GM21529 (cell line): Measurements from ENCODE around the gene SLC6A9.

Experiments
- ATAC-seq: cut with Tn5 transposase; IDR thresholded peaks from one replicate; pipeline ENCODE4 v1.9.1; 2021; ENCODE audit not compliant: unreplicated experiment

SLC6A9 gene

DNA sequence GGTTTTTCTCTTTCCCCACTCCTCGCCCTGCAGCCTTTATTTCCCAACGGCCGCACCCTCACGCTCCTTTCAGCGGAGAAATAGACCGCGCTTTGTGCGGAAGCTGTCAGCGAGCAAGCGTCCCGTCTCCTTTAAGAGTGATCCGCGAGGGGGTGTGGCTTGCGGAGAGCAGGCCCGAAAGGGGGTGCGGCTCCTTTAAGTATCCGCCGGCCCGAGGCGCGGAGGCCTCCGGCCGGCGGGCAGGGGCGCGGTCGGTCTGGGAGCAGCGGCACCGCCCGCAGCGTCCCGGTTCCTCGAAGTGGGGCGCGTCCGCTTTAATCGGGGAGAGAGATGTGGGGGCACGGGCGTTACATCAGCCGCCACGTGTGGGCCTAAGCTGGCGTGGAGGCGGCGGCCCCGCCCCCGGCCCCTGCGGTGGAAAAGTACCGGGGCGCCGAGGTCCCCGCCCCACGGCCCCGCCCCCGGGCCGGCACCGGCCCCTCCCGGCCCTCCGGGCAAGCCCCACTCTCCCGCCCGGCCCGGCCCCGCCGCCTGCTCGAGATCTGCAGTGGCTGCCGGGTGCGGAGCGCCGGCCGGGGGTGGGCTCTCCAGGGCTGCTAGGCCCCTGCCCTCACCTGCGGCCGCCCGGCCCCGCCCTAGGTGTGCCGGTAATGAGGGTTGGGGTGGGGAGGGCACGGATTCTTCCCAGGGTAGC lies 1.2 kb downstream of the SLC6A9 start:
- peak; percentile 84 for ATAC-seq

DNA sequence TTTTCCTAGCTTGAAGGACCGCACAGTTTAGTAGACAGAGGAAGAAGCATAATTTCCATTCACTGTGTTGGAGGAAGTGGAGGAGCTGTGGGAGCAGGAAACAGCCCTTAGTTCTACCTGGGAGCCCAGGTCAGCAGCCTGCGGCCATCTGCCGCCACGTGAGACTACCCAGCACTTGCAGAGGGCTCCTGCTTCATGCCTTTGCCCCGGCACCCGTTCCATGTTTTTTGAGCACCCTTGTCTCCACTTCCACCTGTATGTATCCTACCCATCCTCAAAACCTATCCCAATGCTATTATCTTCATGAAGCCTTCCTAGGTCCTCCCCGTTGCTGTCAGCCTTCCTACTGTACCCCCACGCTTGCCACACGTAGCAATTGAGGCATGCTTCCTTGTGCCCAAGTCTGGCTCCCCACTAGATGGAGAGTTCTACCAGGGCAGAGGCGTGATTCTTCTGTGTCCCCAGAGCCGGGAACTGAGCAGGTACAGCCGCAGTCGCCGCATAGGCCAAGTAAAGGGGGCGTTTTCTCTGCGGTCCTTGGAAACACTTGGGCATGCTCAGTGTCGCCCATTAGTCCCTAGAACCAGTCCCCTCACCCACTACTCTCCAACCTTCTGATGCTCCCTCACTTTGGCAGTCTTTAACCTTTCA lies 1.9 kb downstream of the SLC6A9 start:
- ATAC-seq, result peak; percentile 14

DNA sequence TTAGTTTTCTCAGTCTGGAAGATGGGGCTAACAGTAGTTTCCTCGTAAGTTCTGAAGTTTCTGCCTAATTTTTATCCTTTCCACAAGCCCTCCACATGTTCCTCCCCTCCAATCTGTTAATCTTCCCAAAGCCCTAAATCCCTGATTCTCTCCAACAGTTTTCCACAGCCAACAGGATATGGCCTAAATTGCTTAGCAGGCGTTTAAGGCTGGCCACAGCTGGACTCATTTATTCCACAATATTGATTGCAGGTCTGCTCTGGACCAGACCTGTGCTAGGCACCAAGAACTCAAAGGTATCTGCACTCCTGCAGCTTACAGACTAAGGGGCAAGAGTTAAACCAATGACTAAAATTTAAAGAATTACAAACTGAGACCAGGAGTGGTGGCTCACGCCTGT lies 3.9 kb downstream of the SLC6A9 start:
- ATAC-seq, result no peak

DNA sequence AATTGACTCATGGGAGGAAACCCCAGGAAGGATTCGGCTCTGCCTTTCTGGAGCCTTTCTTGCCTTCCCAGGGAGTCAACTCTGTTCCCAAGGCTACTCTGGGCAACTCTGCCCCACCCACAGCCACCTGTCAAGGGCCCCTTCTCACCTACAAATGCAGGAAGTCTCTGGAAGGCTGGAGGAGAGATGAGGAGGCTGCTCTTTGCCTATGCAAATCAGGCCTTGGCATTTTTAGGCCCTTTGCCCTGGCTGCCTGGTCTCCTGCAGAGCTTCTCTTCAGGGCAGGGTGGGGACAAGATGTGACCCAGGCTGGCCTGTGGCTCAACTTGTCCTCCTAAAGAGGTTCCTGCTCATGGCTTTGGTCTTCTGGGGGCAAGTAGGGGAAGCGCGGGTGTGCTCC lies 5.4 kb downstream of the SLC6A9 start:
- ATAC-seq, result no peak

DNA sequence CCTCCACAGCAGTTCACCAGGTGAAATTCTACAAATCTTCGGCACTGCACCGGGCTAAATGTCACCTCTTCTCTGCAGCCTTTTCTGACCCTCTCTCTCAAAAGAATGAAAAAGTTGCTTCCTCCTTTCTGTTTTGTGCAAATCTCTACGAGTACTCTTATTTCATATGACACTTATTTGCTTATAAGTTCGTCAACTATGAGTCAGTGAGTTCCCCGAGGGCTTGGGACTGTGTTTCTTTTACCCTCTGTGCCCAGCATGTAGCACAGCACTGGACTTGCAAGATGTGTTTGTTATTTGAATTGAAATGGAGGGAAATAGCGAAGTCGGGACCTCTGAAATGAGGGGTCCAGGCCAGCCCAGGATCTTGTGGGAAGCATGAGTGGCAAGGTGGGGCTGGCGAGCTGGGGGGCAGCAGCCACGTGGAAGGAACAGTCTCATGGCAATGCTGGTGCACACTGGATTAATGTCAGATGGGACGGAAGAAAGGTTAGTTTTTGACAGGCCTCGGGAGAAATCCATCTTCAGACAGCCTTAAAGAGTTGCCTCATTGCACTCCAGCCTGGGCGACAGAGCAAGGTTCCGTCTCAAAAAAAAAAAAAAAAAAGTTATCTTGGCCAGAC lies 6.2 kb downstream of the SLC6A9 start:
- ATAC-seq, result no peak

DNA sequence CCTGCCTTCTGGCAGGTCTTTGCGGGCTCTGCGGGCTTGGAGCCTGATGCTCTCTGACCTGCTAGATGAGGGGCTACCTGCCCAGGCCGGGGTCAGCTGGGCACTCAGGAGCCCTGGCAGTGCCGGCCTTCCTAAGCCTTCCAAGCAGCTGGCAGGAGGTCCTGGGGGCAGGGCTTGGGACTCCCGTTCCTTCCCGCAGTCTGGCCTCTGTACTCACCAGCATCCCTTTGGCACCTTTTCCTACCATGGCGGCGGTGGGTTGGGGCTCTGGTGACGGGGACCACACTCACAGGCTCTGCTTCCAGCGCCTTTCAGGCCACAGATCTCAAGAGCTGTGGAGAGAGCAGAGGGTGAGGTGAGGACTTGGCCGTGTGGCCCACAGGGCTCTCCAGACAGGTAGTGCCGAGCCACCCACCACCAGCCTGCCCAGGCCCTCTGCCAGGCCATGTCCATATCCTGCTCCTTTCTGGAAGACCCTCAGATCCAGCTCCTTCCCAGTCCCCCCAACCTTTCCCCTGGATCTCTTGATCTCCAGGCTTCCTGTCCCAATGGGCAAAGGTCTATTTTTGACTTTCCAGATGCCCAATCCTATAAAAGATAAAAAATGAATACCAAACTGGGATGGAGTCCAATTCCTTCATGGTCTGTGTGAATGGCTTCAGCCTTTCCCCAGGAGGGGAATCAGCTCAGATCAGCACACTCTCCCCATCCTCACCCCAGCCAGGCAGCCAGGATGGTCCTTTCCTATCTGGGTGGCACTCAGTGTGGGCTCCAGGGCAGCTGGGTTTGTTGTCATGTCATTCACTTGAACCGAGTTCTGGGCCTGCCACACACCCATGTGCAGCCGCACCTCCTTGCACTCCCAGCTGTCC lies 7.0 kb downstream of the SLC6A9 start:
- ATAC-seq, result no peak

DNA sequence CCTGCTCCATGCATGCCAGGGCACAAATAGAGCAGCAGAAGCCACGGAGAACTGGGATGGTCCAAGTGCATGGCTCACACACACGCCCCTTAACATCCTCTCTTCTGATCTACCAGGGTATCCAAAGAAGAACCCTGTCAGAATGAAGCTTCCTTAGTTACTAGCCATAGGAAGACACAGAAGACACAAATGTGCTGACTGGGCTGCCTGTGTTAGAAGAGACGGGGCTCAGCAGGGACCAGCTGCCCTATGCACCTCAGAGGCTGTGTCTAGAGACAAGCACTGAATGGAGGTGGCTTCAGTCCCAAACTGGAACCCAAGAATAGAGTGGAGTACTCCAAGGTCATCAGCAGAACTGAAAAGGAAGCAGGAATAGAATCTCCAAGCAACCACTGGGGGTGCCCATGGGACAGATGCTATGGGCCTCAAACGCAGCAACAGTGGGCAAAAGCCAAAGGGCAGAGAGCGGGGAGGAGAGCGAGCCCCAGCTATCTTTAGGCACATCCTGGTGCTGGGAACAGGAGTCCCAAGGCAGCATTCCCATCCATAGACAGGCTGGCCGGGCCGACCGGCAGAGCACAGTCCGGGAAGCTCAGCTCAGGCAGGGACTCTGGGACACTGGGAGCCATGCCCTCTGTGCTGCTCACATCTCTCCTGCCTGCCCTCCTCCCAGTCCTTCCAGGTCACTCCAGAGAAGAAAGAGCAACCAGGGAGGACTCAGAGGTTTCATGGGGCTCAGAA lies 9.5 kb downstream of the SLC6A9 start:
- ATAC-seq, result no peak

DNA sequence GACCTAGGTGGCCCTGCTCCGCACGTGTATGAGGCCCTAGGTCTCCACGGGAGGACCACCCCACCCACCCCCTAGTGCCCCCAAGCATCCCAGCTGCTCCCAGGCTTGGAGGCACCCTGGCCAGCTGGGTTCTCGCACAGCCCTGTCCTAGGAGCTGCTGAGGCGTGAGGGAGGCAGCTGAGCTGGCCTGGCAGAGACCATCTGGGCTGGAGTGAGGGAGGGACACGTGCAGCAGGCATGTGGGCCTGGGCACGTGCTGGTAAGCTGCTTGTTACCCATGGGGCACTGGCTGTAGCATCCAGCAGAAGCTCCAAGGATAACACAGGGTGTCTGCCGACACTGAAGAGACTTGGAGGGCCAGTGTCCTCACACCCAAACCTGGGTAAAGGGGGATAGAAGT lies 10.1 kb downstream of the SLC6A9 start:
- ATAC-seq, result no peak

DNA sequence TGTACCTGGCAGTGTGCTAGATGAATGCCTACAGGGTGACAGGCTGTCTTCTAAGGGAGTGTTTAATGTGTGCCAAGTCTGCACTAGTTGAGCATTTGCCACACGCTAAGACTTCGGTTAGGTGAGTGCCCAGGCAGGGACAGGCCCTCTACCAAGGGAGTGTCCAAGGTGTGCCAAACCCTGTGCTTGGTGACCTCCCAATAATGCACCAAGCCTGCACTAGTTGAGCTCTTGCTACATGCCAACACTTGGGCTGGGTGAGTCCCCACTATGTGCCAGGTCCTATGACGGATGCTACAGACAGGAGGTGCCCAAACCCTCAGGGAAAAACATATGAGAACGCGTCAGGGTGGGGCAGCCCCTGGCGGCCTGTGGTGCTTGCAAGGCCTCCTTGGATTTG lies 10.8 kb downstream of the SLC6A9 start:
- no peak for ATAC-seq

DNA sequence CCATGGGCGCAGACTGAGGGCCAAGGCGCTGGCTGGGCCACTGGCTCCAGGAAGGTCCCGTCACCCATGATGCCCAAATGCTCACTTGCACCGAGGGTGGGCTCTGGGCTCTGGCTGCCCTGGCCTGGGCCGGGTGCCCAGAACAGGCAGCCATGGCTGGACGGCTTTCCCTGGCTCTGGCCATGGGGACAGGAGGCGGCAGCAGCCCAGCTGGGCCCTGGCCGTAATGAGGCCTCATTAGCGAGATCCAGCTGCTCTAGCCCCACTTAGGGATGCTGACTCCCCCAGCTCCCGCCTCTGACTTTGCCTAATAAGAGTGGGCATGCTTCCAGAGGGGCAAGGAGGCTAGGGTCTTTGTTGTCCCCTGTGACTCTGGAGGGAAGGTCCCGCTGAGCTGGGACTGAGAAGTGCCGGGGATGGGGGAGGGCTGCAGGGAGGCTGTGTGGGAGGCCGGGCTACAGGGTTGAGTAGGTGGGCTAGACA lies 11.8 kb downstream of the SLC6A9 start:
- ATAC-seq, result no peak

DNA sequence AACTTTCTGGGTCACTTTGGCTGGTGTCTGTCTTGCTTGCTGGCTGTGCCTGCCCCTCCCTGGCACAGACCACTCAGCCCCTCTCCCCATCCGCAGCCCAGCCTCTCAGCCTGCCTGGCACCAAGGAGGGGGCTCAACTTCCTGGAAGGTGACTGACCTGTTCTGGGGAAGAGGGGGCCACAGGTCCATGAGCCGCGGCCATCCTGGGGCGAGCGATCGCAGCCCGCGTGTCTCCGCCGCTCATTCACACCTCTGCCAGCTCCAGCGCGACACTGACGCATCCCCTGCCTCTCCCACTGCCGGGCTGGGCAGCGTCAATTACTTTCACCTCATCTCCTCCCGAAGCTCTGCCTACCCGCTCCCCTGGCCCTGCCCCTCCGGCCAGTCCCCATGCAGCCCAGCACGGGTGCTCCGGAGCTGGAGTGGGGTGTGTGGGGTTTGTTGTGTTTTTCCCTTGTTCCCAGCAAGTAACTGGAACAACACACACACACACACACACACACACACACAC lies 14.3 kb downstream of the SLC6A9 start:
- ATAC-seq, result no peak

DNA sequence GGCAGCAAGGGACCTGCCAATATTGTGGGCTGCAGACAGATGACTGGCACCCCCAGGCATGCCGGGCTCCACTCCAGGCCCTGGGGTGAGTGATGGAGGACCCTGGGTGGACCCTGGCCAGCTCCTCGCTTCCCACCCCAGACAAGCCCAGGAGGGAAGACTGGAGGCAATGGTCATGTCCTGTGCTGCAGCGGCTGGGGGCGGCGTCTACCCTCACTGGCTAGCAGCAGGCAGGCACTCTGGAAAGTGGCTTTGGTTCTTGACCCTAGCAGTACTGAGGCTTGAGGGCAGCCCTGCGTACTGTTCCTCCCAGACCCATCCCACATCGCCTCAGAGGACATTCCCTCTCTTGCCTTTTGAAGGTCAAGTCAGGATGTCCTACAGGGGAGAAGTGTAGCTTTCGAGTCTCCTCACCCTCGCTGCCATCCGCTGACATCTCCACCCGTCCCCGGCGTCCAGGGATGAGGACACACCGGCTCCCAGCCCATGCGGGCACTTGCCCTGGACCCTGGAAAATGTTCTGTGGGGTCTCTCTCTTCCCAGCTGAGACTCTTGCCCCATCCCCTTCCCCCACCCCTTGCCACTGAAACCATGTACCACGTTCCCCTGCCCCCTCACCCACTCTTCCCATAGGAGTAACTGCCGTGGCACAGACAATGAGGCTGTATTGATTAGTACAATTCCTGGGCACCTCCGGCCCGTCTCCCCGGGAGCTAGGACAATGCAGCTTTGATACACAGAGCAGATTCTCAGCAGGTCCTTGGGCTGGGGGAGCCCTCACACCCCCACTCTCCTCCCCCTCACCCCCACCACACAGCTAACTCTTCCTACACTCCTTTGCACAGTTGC lies 15.0 kb downstream of the SLC6A9 start:
- ATAC-seq, result no peak

DNA sequence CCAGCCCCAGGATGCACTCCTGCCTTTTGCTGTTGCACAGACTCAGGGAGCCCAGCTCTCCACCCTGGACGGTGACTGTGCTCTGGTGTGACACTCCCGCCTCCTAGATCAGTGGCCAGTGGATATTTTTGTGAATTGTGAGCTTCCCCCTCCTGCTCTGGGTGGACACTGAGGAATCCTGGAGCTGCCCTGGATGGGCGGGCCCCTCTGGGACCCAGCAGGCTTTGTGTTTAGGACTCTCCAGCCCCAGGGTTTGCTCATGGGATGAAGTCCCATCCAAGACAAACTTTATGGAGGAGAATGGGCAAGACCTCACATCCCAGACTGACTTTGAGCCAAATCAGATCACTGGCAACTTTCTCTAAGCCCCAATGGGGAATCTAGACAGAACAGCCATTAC lies 16.1 kb downstream of the SLC6A9 start:
- ATAC-seq, result no peak

DNA sequence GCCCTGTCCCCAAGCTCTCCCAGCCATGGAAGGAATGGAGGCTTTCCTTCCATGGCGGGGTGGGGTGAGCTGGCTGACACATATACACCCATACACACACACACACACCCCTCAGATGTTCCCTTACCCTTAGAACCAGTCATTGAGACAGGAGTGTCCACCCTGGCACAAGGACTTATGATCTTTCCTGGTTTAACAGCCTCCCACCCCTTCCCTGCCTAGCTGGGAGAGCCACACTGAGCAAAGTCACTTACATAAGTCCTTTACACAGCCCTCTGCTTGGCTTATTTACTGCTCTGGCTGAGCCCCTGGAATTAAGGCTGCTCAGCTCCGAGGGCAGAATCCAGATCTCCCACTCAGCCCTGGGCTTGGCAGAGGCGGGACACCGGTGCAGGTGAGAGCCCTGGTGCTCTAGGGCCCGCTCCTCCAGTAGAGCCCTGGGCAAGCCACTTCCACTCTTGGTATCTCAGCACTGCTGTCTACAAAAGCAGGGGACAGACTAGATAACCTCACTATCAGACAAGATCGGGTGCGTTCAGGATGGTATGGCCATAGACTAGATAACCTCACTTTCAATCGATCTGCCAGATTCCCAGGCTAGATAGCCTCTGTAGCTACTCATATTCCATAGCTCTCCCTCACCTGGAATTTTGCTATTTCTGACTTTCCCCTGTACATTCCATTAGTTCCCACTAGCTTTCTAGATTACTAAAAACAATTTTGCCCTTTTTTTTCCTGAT lies 16.7 kb downstream of the SLC6A9 start:
- ATAC-seq, result no peak

DNA sequence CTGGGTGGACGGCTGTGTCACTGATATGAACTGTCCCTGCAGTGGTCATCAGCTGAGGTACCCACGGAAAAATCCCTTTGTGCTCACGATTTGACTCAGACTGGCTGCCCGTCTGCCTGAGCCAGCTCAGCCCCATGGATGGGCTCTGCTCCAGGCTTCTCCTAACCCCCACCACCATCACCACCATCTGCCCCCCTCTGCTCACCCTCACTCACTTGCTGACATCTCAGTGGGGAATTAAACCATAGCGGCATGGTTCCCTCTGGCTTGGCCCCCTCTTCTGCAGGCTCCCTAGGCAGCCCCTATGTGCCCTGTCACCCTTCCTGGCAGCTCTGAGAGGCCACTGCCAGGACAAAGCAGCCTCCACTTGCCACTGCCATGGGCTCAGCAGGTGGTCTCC lies 17.3 kb downstream of the SLC6A9 start:
- ATAC-seq, result no peak

DNA sequence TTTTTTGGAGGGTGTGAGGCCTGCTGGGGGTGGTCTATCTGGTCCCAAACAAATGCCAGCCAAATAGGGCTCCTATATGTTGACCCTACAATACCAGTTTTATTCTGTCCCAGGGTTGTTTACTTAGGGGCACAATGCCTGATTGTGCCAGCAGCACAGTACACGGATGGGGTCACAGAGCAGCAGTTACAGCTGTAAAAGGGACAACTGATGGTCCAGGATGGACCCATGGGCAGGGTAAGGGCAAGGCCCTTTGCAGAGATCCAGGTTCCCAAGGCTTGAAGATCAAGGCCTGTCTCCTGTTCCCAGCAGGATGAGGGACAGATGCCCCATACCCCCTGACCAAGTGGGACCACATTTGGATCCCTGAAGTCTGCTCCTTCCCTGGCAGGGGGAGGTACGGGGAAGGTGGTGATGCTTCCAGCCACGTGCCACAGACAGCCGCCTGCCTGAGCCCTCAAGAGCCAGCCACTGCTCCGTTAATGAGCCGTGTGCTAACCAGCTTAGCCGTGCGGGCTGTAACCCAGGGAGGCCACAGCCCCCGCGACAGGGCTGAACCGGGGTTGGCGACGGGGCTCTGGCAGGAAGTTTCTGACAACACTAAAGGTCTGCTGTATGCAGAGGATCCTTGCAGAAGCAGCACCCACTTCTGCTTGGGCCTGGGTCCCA lies 18.2 kb downstream of the SLC6A9 start:
- ATAC-seq, result no peak

DNA sequence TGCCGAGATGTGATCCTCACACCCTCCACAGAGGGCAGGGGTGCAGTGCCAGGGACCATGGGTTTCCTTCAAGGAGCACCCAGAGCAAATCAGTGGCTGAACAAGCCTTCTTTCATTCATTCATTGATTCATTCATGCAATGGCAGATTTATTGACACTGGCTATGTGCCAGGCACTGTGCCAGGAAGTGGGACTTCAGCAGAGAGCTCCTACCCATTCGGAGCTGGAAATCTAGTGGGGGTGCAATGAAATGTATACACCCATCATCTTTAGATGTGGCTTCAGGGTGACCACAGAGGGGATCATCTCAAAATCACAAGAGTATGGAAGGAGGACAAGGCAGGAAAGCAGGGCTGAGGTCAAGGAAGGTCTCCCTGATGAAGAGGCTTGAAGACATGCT lies 18.9 kb downstream of the SLC6A9 start:
- ATAC-seq, result no peak

DNA sequence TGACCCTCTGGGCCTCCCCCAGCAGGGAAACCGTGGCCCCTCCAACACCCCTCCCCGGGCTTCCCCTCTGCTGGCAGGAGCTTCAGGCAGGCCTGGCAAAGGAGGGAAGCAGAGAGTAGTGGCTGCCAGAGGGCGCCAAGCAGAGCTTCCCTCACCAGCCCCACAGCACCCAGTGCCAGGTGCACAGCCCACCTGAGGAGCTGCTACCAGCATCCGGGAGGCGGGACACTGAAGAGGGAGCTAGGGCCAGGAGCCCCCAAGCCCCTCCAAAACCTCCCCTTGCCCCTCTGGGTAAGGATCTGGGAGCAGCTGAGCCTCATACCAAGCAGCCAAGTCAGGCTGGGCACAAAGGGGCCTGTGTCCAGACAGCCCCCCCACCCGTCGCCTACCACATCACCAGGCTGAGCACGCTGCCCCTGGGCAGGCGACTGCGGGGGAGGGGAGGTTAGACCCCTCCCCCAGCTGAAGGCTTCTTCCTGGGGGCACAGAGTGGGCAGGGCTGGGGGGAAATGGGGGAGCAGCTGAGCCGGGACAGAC lies 20.3 kb downstream of the SLC6A9 start:
- no peak for ATAC-seq
